WTC11 (cell line): ENCODE data around the gene UQCR10. TPM values are rescaled to one million over a fixed set of nuclear protein-coding genes. Genes with fewer than 3 reads are reported as not detected.

Experiments
- ATAC-seq: fragments of 200-7000 bp; cut with Tn5 transposase; 2 replicates; pipeline ENCODE4 v1.10.0; 2021; ENCODE audit warnings: mild to moderate bottlenecking, moderate library complexity
- CTCF ChIA-PET: fragments of 300-600 bp; sonication (Branson Sonifier 250); formaldehyde crosslinking; loops from one replicate; lab custom pipeline; 2021; ENCODE audit warnings: antibody characterized with exemption; lab: Charles Lee
- POLR2A ChIA-PET: fragments of 350-600 bp; sonication (Branson Sonifier 250); formaldehyde crosslinking; loops from one replicate; lab custom pipeline; 2021; ENCODE audit warnings: antibody characterized with exemption; lab: Charles Lee
- DNase-seq: peaks from one replicate; pipeline ENCODE4 v3.0.0; 2021; ENCODE audit warnings: low spot score
- H3K27ac Mint-ChIP-seq: 2 replicates; pipeline ENCODE4 v1.8.0; 2021; ENCODE audit warnings: mixed read lengths
- H3K27me3 Mint-ChIP-seq: 2 replicates; pipeline ENCODE4 v1.8.0; 2021; ENCODE audit warnings: low read depth, mild to moderate bottlenecking, moderate library complexity, mixed read lengths
- H3K36me3 Mint-ChIP-seq: 2 replicates; pipeline ENCODE4 v1.8.0; 2021; ENCODE audit warnings: mixed read lengths
- H3K4me1 Mint-ChIP-seq: 2 replicates; pipeline ENCODE4 v1.8.0; 2022; ENCODE audit warnings: mixed read lengths
- H3K4me3 Mint-ChIP-seq: 2 replicates; pipeline ENCODE4 v1.8.0; 2021; ENCODE audit warnings: mild to moderate bottlenecking, moderate library complexity, mixed read lengths
- H3K9me3 Mint-ChIP-seq: 2 replicates; pipeline ENCODE4 v1.8.0; 2021; ENCODE audit warnings: mixed read lengths
- CREB1 ChIP-seq: sonication (generic); formaldehyde crosslinking; IDR thresholded peaks from 2 replicates; pipeline ENCODE4 v1.8.0; 2023; ENCODE audit warnings: mild to moderate bottlenecking, missing genetic modification reagents
- ELF4 ChIP-seq: sonication (generic); formaldehyde crosslinking; IDR thresholded peaks from 2 replicates; pipeline ENCODE4 v1.8.1; 2022; ENCODE audit warnings: low read depth, mild to moderate bottlenecking, moderate library complexity, missing genetic modification reagents
- FOXP4 ChIP-seq: sonication (generic); formaldehyde crosslinking; IDR thresholded peaks from 2 replicates; pipeline ENCODE4 v1.8.0; 2022; ENCODE audit warnings: mild to moderate bottlenecking, missing genetic modification reagents
- GRHL2 ChIP-seq: fragments of 250-450 bp; sonication (Bioruptor Pico); IDR thresholded peaks from 2 replicates; pipeline ENCODE4 v1.8.0; 2022; ENCODE audit warnings: mild to moderate bottlenecking, moderate library complexity; ENCODE audit not compliant: insufficient replicate concordance, severe bottlenecking
- IRF1 ChIP-seq: sonication (generic); formaldehyde crosslinking; IDR thresholded peaks from 2 replicates; pipeline ENCODE4 v1.8.0; 2023; ENCODE audit warnings: missing genetic modification reagents
- NFATC4 ChIP-seq: fragments of 250-450 bp; sonication (Bioruptor Pico); IDR thresholded peaks from 2 replicates; pipeline ENCODE4 v1.9.0; 2021; ENCODE audit warnings: mild to moderate bottlenecking
- NR1H2 ChIP-seq: sonication (generic); formaldehyde crosslinking; IDR thresholded peaks from 2 replicates; pipeline ENCODE4 v1.9.0; 2021; ENCODE audit warnings: mild to moderate bottlenecking, moderate library complexity, missing genetic modification reagents
- PREB ChIP-seq: sonication (generic); formaldehyde crosslinking; IDR thresholded peaks from 2 replicates; pipeline ENCODE4 v1.8.1; 2022; ENCODE audit warnings: mild to moderate bottlenecking, missing genetic modification reagents, moderate library complexity, borderline replicate concordance
- RORB ChIP-seq: fragments of 250-450 bp; sonication (Bioruptor Pico); IDR thresholded peaks from 2 replicates; pipeline ENCODE4 v1.9.0; 2021; ENCODE audit warnings: mild to moderate bottlenecking
- SP1 ChIP-seq: sonication (generic); formaldehyde crosslinking; conservative IDR thresholded peaks from 2 replicates; pipeline ENCODE4 v1.8.1; 2022; ENCODE audit warnings: missing genetic modification reagents
- USF1 ChIP-seq: sonication (generic); formaldehyde crosslinking; IDR thresholded peaks from 2 replicates; pipeline ENCODE4 v1.8.0; 2022; ENCODE audit warnings: mild to moderate bottlenecking, missing genetic modification reagents
- ZBTB21 ChIP-seq: sonication (generic); formaldehyde crosslinking; IDR thresholded peaks from 2 replicates; pipeline ENCODE4 v1.8.1; 2023; ENCODE audit warnings: mild to moderate bottlenecking, missing genetic modification reagents, borderline replicate concordance
- ZNF281 ChIP-seq: sonication (generic); formaldehyde crosslinking; IDR thresholded peaks from 2 replicates; pipeline ENCODE4 v1.8.0; 2023; ENCODE audit warnings: mild to moderate bottlenecking, missing genetic modification reagents
- ZNF396 ChIP-seq: fragments of 250-450 bp; sonication (Bioruptor Pico); IDR thresholded peaks from 2 replicates; pipeline ENCODE4 v1.8.0; 2021; ENCODE audit warnings: mild to moderate bottlenecking, moderate library complexity, borderline replicate concordance
- ZNF423 ChIP-seq: fragments of 250-450 bp; sonication (Bioruptor Pico); IDR thresholded peaks from 2 replicates; pipeline ENCODE4 v2.1.2; 2022; ENCODE audit warnings: mild to moderate bottlenecking, moderate library complexity
- ZNF425 ChIP-seq: fragments of 250-450 bp; sonication (Bioruptor Pico); conservative IDR thresholded peaks from 2 replicates; pipeline ENCODE4 v1.9.0; 2021; ENCODE audit warnings: mild to moderate bottlenecking
- ZNF671 ChIP-seq: fragments of 250-450 bp; sonication (Bioruptor Pico); IDR thresholded peaks from 2 replicates; pipeline ENCODE4 v1.8.0; 2021; ENCODE audit warnings: mild to moderate bottlenecking
- total RNA-seq: library from RNA; stranded (reverse); gene quantifications from 3 replicates; pipeline ENCODE4 v1.2.3, GENCODE V29; 2021
- TF ChIP-seq, protein P1 (sequence below): fragments of 200-600 bp; IDR thresholded peaks from 2 replicates; pipeline ENCODE4 v1.8.0; 2022; ENCODE audit warnings: antibody characterized with exemption
- TF ChIP-seq, protein P2 (sequence below): sonication (generic); formaldehyde crosslinking; IDR thresholded peaks from 2 replicates; pipeline ENCODE4 v1.8.1; 2022; ENCODE audit warnings: low read depth, missing genetic modification reagents, borderline replicate concordance
- TF ChIP-seq, protein P3 (sequence below): fragments of 250-450 bp; sonication (Bioruptor Pico); IDR thresholded peaks from 2 replicates; pipeline ENCODE4 v1.9.0; 2021; ENCODE audit warnings: mild to moderate bottlenecking

UQCR10 gene
- total RNA-seq, 1 experiment from 2014 or later = 119 TPM

DNA sequence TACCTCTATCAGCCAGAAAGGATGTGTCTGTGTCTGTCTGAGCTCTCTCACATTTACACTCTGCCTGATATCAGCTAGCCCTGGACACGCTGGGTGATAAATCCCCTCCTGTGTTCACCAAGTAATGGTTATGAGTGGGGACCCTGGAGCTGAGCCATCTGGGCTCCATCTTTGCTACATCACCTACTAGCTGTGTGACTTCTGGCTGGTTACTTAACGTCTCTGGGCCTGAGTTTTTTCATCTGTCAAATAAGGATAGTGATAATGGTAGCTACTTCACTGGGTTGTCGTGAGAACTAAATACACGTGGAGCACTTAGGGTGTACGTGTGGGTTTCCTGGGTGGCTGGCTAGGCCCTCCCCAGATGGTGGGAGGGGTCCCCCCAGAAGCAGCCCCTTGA, 22.9 kb downstream of the UQCR10 start (continued):
- TF ChIP-seq IRF1 (CRISPR knock-in tag) = no peak

DNA sequence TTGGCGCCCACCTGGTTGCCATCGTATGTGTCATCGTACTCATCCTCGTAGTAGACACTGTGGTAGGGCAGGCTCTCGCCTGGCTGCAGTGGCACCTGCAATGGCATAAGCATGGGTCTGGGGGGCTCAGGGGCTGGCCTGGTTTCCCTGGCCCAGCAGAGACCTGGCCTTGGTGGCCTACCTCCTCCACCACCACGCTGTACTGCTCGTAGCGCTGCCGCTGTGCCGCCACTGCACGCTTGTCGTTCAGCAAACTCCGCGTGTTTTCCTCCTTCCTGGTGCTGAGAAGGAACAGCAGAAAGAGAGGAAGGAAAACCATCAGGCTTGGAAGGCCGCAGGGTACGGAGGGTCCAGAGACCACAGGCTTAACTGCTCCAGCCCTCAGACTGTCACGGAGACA, 26.2 kb downstream of the UQCR10 start:
- H3K27ac Mint-ChIP-seq = no peak overlapping the region
- POLR2A ChIA-PET = no interaction called here
- H3K4me3 Mint-ChIP-seq = no peak overlapping the region
- no peaks in the 10 kb centered on the region for H3K9me3 Mint-ChIP-seq
- TF ChIP-seq ZNF425 (CRISPR knock-in tag) (no peak), ZNF396 (CRISPR knock-in tag) (no peak), ZBTB21 (CRISPR knock-in tag) (no peak), SP1 (CRISPR knock-in tag) (no peak), USF1 (CRISPR knock-in tag) (no peak), NR1H2 (no peak), ZNF671 (no peak)
- TF ChIP-seq, protein P1, sequence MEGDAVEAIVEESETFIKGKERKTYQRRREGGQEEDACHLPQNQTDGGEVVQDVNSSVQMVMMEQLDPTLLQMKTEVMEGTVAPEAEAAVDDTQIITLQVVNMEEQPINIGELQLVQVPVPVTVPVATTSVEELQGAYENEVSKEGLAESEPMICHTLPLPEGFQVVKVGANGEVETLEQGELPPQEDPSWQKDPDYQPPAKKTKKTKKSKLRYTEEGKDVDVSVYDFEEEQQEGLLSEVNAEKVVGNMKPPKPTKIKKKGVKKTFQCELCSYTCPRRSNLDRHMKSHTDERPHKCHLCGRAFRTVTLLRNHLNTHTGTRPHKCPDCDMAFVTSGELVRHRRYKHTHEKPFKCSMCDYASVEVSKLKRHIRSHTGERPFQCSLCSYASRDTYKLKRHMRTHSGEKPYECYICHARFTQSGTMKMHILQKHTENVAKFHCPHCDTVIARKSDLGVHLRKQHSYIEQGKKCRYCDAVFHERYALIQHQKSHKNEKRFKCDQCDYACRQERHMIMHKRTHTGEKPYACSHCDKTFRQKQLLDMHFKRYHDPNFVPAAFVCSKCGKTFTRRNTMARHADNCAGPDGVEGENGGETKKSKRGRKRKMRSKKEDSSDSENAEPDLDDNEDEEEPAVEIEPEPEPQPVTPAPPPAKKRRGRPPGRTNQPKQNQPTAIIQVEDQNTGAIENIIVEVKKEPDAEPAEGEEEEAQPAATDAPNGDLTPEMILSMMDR = no peak
- H3K4me1 Mint-ChIP-seq = no peaks in the 10 kb centered on the region
- DNase-seq (no peak), ATAC-seq (no peak)
- H3K36me3 Mint-ChIP-seq = peaks cover 13% of the 10 kb centered on the region
- H3K27me3 Mint-ChIP-seq = no peaks in the 10 kb centered on the region
- CTCF ChIA-PET = no interaction called here

GRCh38 chr22:29795663-29796062, 28.5 kb downstream of the UQCR10 start:
- Mint-ChIP-seq H3K4me1 (no peaks in the 10 kb centered on the region), H3K4me3 (no peak overlapping the region), H3K27me3 (no peaks in the 10 kb centered on the region), H3K27ac (no peak overlapping the region), H3K36me3 (peaks cover 13% of the 10 kb centered on the region; the same call in 1 of the 2 replicates), H3K9me3 (no peaks in the 10 kb centered on the region)
- ChIA-PET POLR2A (interaction anchor here (0.7 kb wide), 1 partner anchor 286 kb away, joined by 3 read pairs; no protein-coding TSS in a partner anchor), CTCF (interaction anchor here (1.3 to 1.5 kb wide), 2 partner anchors 106 to 210 kb away, joined by 4 to 8 read pairs; no protein-coding TSS in a partner anchor)
- TF ChIP-seq RORB (CRISPR knock-in tag) (no peak), ZNF423 (CRISPR knock-in tag) (no peak), NFATC4 (CRISPR knock-in tag) (no peak), ZNF281 (CRISPR knock-in tag) (no peak), ZBTB21 (CRISPR knock-in tag) (no peak), PREB (no peak), ELF4 (CRISPR knock-in tag) (no peak), GRHL2 (no peak), CREB1 (CRISPR knock-in tag) (no peak), FOXP4 (CRISPR knock-in tag) (no peak)
- TF ChIP-seq, protein P2, sequence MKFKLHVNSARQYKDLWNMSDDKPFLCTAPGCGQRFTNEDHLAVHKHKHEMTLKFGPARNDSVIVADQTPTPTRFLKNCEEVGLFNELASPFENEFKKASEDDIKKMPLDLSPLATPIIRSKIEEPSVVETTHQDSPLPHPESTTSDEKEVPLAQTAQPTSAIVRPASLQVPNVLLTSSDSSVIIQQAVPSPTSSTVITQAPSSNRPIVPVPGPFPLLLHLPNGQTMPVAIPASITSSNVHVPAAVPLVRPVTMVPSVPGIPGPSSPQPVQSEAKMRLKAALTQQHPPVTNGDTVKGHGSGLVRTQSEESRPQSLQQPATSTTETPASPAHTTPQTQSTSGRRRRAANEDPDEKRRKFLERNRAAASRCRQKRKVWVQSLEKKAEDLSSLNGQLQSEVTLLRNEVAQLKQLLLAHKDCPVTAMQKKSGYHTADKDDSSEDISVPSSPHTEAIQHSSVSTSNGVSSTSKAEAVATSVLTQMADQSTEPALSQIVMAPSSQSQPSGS (CRISPR knock-in tag) = no peak
- TF ChIP-seq, protein P3, sequence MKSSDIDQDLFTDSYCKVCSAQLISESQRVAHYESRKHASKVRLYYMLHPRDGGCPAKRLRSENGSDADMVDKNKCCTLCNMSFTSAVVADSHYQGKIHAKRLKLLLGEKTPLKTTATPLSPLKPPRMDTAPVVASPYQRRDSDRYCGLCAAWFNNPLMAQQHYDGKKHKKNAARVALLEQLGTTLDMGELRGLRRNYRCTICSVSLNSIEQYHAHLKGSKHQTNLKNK (CRISPR knock-in tag) = no peak
- DNase-seq (no peak), ATAC-seq (no peak)
